Stromal cell of bone marrow (primary cell): Measurements from ENCODE around the gene CPT1A.
A peak's percentile ranks its signal among the peaks of the same experiment; 100 is the strongest.

Source experiments
- DNase-seq: peaks from one replicate; pipeline ENCODE4 v3.0.0-alpha.2; 2012; ENCODE audit warnings: low read depth

Gene CPT1A

GRCh38 chr11:68831124-68831523, 10.6 kb downstream of the CPT1A start:
- no peak for DNase-seq

GRCh38 chr11:68829581-68829980, 12.1 kb downstream of the CPT1A start:
- no peak for DNase-seq

GRCh38 chr11:68828957-68829356, 12.8 kb downstream of the CPT1A start:
- no peak for DNase-seq

GRCh38 chr11:68828155-68828931, 13.4 kb downstream of the CPT1A start:
- DNase-seq = no peak

- DNase-seq = no peak
Measured at GRCh38 chr11:68827733-68828132, 14.0 kb downstream of the CPT1A start.

- DNase-seq = no peak
Measured at GRCh38 chr11:68826726-68827125, 15.0 kb downstream of the CPT1A start.

GRCh38 chr11:68825571-68825970, 16.1 kb downstream of the CPT1A start:
- DNase-seq = no peak

- no peak for DNase-seq
Measured at GRCh38 chr11:68822546-68822945, 19.2 kb downstream of the CPT1A start.

GRCh38 chr11:68821670-68822069, 20.0 kb downstream of the CPT1A start:
- DNase-seq = no peak

GRCh38 chr11:68819362-68819761, 22.4 kb downstream of the CPT1A start:
- DNase-seq = no peak

GRCh38 chr11:68818181-68818580, 23.5 kb downstream of the CPT1A start:
- DNase-seq = no peak

- DNase-seq = no peak
Measured at GRCh38 chr11:68817554-68817953, 24.2 kb downstream of the CPT1A start.

- no peak for DNase-seq
Measured at GRCh38 chr11:68816917-68817419, 24.7 kb downstream of the CPT1A start.

GRCh38 chr11:68816251-68816776, 25.4 kb downstream of the CPT1A start:
- no peak for DNase-seq

GRCh38 chr11:68813773-68814172, 27.9 kb downstream of the CPT1A start:
- no peak for DNase-seq

- peak; percentile 5 for DNase-seq
Measured at GRCh38 chr11:68812526-68812925, 29.2 kb downstream of the CPT1A start.

GRCh38 chr11:68810164-68810563, 31.6 kb downstream of the CPT1A start:
- no peak for DNase-seq

- no peak for DNase-seq
Measured at GRCh38 chr11:68809506-68809905, 32.2 kb downstream of the CPT1A start.

GRCh38 chr11:68808787-68809186, 32.9 kb downstream of the CPT1A start:
- DNase-seq = no peak

- DNase-seq = peak; percentile 6
Measured at GRCh38 chr11:68806931-68807844, 34.5 kb downstream of the CPT1A start.

GRCh38 chr11:68804786-68805185, 36.9 kb downstream of the CPT1A start:
- no peak for DNase-seq

GRCh38 chr11:68803766-68804165, 38.0 kb downstream of the CPT1A start:
- no peak for DNase-seq
